HepG2 (cell line): ENCODE measurements around the gene MICOS13. TPM values are rescaled to one million over a fixed set of nuclear protein-coding genes. Genes with fewer than 3 reads are reported as not detected.

Experiments used
- AHR ChIP-seq: IDR thresholded peaks from 2 replicates; pipeline ENCODE4 v1.6.1; 2018; ENCODE audit warnings: missing genetic modification reagents, missing compliant biosample characterization
- ARID5B ChIP-seq: IDR thresholded peaks from 2 replicates; pipeline ENCODE4 v1.4.0; 2020; ENCODE audit warnings: mild to moderate bottlenecking, missing genetic modification reagents
- CAMTA2 ChIP-seq: sonication (generic); formaldehyde crosslinking; IDR thresholded peaks from 2 replicates; pipeline ENCODE4 v1.4.0; 2020; ENCODE audit warnings: mild to moderate bottlenecking, missing genetic modification reagents, borderline replicate concordance
- FOXC1 ChIP-seq: sonication (generic); formaldehyde crosslinking; IDR thresholded peaks from 2 replicates; pipeline ENCODE4 v1.8.0; 2022; ENCODE audit warnings: mild to moderate bottlenecking, missing genetic modification reagents, borderline replicate concordance
- HOMEZ ChIP-seq: IDR thresholded peaks from 2 replicates; pipeline ENCODE4 v1.6.1; 2016; ENCODE audit warnings: low read depth
- KLF12 ChIP-seq: sonication (generic); formaldehyde crosslinking; IDR thresholded peaks from 2 replicates; pipeline ENCODE4 v1.4.0; 2020; ENCODE audit warnings: missing genetic modification reagents, borderline replicate concordance
- MEIS1 ChIP-seq: sonication (generic); formaldehyde crosslinking; IDR thresholded peaks from 2 replicates; pipeline ENCODE4 v1.9.0; 2021; ENCODE audit warnings: mild to moderate bottlenecking, missing genetic modification reagents, moderate library complexity, borderline replicate concordance
- NFIC ChIP-seq: IDR thresholded peaks from 2 replicates; pipeline ENCODE4 v1.6.1; 2012; ENCODE audit warnings: mild to moderate bottlenecking, low read length, inconsistent platforms
- POLR2AphosphoS5 ChIP-seq: IDR thresholded peaks from 2 replicates; pipeline ENCODE4 v1.6.1; 2012; ENCODE audit warnings: low read depth, low read length
- PRDM4 ChIP-seq: sonication (generic); formaldehyde crosslinking; IDR thresholded peaks from 2 replicates; pipeline ENCODE4 v1.9.0; 2021; ENCODE audit warnings: missing genetic modification reagents, borderline replicate concordance
- SPEN ChIP-seq: sonication (generic); formaldehyde crosslinking; IDR thresholded peaks from 2 replicates; pipeline ENCODE4 v1.5.1; 2020; ENCODE audit warnings: low read depth, mild to moderate bottlenecking, missing genetic modification reagents
- TFDP2 ChIP-seq: sonication (generic); formaldehyde crosslinking; IDR thresholded peaks from 2 replicates; pipeline ENCODE4 v1.4.0; 2020; ENCODE audit warnings: missing genetic modification reagents
- XBP1 ChIP-seq: sonication (generic); formaldehyde crosslinking; IDR thresholded peaks from 2 replicates; pipeline ENCODE4 v1.5.0; 2020; ENCODE audit warnings: missing genetic modification reagents
- ZNF225 ChIP-seq: sonication (generic); formaldehyde crosslinking; IDR thresholded peaks from 2 replicates; pipeline ENCODE4 v1.4.0; 2020; ENCODE audit warnings: mild to moderate bottlenecking, missing genetic modification reagents
- ZNF253 ChIP-seq: sonication (generic); formaldehyde crosslinking; IDR thresholded peaks from 2 replicates; pipeline ENCODE4 v1.8.0; 2022; ENCODE audit warnings: mild to moderate bottlenecking, missing genetic modification reagents, borderline replicate concordance
- ZNF343 ChIP-seq: sonication (generic); formaldehyde crosslinking; IDR thresholded peaks from 2 replicates; pipeline ENCODE4 v1.4.0; 2020; ENCODE audit warnings: mild to moderate bottlenecking, missing genetic modification reagents
- ZNF354B ChIP-seq: sonication (generic); formaldehyde crosslinking; IDR thresholded peaks from 2 replicates; pipeline ENCODE4 v1.8.0; 2022; ENCODE audit warnings: mild to moderate bottlenecking, missing genetic modification reagents
- ZNF776 ChIP-seq: sonication (generic); formaldehyde crosslinking; IDR thresholded peaks from 2 replicates; pipeline ENCODE4 v1.4.0; 2020; ENCODE audit warnings: mild to moderate bottlenecking, missing genetic modification reagents
- ZSCAN22 ChIP-seq: sonication (generic); formaldehyde crosslinking; IDR thresholded peaks from 2 replicates; pipeline ENCODE4 v1.4.0; 2020; ENCODE audit warnings: mild to moderate bottlenecking, missing genetic modification reagents
- polyA plus RNA-seq, 8 experiments: library from polyadenylated mRNA; depleted of rRNA in 3 of 8; stranded (reverse) in 7 of 8; unstranded in 1 of 8; fragments of >200 nt; fragmentation: Illumina TruSeq in 4 of 8; extraction: Trizol in 4 of 8; gene quantifications; 2 replicates each; pipeline versions ENCODE4 v1.2.1 to v1.2.3, GENCODE V29; 2011 to 2016; ENCODE audit warnings: low read depth in 4 of 8, missing spikeins in 1 of 8, mixed read lengths in 1 of 8; ENCODE audit not compliant: insufficient read depth in 1 of 8
- total RNA-seq, 5 experiments: library from RNA; depleted of rRNA; stranded (reverse); fragments of >200 nt; fragmentation: Illumina TruSeq; extraction: Trizol; gene quantifications; 2 replicates each; pipeline ENCODE4 v1.2.3, GENCODE V29; 2016; ENCODE audit warnings: low read depth in 1 of 5

Gene MICOS13
- total and polyA plus RNA-seq, 2 of the 13 experiments (the other 11 are each of a cell fraction or from before 2014, with no cell fraction given) = 28.8 to 35.4 TPM

- TF ChIP-seq PRDM4 (CRISPR knock-in tag) (no peak), ZSCAN22 (CRISPR knock-in tag) (no peak), HOMEZ (CRISPR knock-in tag) (0 out of 2 replicates have a peak, but pooled peaks have one; percentile 9), ZNF776 (CRISPR knock-in tag) (no peak), TFDP2 (no peak), ZNF225 (CRISPR knock-in tag) (no peak), ZNF343 (no peak), KLF12 (CRISPR knock-in tag) (no peak; the same call in 1 of the 2 replicates), ZNF253 (CRISPR knock-in tag) (no peak), NFIC (no peak), FOXC1 (CRISPR knock-in tag) (peak; percentile 91; the same call in 1 of the 2 replicates), POLR2AphosphoS5 (peak; percentile 73), MEIS1 (CRISPR knock-in tag) (peak; percentile 16; the same call in 1 of the 2 replicates), ARID5B (CRISPR knock-in tag) (no peak; the same call in 1 of the 2 replicates), AHR (CRISPR knock-in tag) (no peak; the same call in 1 of the 2 replicates), ZNF354B (CRISPR knock-in tag) (no peak), XBP1 (no peak), SPEN (CRISPR knock-in tag) (peak; percentile 76), CAMTA2 (CRISPR knock-in tag) (0 out of 2 replicates have a peak, but pooled peaks have one; percentile 73)
Measured at GRCh38 chr19:5680437-5681368, at the start of gene MICOS13, which contains the start of gene HSD11B1L (continued).
